ENCODE measurements around the gene ACAP2.
"Not testable (repeated sequence)": the region's sequence is repeated elsewhere in the genome, so short reads cannot be mapped to it uniquely, and the experiment has no call there.

The ACAP2 gene

DNA sequence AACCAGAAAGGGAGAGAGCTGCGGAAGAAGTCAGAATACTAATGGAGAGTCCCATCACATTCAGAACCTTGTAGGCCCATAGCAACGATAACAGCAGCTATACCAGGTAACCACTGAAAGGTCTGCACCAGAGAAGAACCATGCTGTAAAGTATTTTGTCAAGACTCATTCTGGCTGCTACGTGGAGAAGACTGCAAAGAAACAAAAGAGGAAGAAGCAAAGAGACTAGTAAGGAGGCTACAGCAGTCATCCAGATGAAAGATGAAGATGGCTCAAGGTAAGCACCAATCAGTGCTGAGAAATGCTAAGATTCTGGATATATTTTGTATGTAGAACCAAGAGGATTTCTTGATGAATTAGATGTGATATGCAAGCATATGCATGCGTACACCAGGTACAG lies 39.6 kb downstream of the ACAP2 start:
- TF ChIP-seq, protein P1, sequence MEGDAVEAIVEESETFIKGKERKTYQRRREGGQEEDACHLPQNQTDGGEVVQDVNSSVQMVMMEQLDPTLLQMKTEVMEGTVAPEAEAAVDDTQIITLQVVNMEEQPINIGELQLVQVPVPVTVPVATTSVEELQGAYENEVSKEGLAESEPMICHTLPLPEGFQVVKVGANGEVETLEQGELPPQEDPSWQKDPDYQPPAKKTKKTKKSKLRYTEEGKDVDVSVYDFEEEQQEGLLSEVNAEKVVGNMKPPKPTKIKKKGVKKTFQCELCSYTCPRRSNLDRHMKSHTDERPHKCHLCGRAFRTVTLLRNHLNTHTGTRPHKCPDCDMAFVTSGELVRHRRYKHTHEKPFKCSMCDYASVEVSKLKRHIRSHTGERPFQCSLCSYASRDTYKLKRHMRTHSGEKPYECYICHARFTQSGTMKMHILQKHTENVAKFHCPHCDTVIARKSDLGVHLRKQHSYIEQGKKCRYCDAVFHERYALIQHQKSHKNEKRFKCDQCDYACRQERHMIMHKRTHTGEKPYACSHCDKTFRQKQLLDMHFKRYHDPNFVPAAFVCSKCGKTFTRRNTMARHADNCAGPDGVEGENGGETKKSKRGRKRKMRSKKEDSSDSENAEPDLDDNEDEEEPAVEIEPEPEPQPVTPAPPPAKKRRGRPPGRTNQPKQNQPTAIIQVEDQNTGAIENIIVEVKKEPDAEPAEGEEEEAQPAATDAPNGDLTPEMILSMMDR (IDR thresholded peaks at IDR 0.05), result no peak

DNA sequence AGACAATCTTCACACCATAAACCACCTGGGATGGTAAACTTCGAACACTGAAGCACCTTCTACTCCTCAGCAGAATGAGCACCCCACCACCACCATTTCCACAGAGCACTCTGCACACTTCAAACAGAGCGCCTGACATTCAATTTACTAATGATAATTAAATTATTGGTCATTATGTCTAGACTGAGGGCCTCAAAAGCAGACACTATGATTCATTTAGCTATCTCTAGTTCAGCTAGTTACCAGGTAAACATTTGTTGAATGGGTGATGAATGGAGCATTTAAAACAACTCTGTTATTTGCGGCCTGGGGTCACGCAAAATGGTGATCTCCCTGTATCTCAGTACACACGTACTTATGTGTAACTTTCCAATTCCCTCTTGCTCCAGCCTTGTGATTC lies 40.9 kb downstream of the ACAP2 start:
- no peak for DNase-seq (ENCODE audit: low spot score)
- TF ChIP-seq, protein P1 (IDR thresholded peaks at IDR 0.05), result no peak
- Histone ChIP-seq H3K27ac (no peak overlapping the region), H3K4me3 (no peak overlapping the region)

More for the DNA sequence above, 39.6 kb downstream of the ACAP2 start:
- DNase-seq (ENCODE audit: low spot score), result no peak
- H3K4me3 ChIP-seq, result no peak overlapping the region
- H3K27ac ChIP-seq, result no peak overlapping the region

DNA sequence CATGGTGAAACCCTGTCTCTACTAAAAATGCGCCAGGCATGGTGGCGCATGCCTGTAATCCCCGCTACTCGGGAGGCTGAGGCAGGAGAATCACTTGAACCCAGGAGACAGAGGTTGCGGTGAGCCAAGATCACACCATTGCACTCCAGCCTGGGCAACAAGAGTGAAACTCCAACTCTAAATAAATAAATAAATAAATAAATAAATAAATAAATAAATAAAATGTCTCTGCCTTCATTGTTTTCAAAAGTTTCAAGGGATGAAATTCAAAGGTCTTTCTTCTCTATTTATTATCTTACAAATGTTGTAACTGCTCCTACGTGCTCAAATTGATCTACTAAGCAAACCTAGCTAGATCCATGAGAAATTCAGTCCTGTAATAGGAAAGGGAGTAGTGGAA lies 44.4 kb downstream of the ACAP2 start:
- not testable (repeated sequence) for H3K4me3 ChIP-seq; DNase-seq (ENCODE audit: low spot score); H3K27ac ChIP-seq

DNA sequence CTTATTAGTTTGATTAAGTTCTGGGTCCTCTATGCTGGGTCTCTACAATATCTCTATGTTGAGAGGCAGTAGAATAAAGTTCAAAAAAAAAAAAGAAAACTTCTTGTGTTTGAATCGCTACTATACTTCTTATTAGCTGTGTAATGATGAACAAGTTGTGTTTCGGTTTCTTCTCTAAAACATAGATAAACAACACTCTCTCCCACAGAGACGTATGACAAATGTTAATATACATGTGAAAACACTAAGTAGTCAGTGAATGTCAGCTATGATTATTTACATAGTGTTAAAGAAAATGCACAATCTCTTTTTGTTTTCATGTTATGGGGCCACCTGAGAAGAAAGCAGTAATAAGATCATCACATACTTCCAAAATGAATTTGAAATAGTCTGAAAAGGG lies 45.3 kb downstream of the ACAP2 start:
- TF ChIP-seq, protein P1 (IDR thresholded peaks at IDR 0.05), result no peak
- no peak overlapping the region for H3K27ac ChIP-seq
- DNase-seq (ENCODE audit: low spot score), result no peak
- H3K4me3 ChIP-seq, result no peak overlapping the region

DNA sequence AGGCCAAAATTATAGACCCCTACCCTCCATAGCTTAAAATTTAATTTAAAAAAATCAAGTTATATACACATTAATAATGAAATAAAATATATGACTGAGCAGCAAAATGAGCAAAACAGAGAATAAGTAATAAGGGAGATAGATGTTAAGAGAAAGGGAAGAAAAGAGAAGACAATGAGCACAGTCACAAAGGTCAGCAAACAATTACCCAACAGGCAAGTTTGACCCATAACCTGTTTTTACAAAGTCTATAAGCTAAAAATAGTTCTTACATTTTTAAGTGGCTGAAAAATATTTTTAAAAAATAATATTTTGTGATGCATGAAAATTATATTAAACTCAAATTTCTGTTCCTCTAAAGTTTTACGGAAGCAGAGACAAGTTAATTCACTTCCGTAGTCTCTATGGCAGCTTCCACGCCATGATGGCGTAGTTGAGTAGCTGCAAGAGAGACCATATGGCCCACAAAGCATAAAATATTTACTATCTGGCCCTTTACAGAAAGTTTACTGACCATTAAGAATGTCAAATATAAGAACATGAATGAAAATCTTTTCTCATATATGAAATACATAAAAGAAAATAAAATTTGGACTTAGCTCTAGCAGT lies 47.5 kb downstream of the ACAP2 start:
- no peak for DNase-seq (ENCODE audit: low spot score)
- Histone ChIP-seq H3K27ac (no peak overlapping the region), H3K4me3 (no peak overlapping the region)
- TF ChIP-seq, protein P1 (IDR thresholded peaks at IDR 0.05), result no peak

DNA sequence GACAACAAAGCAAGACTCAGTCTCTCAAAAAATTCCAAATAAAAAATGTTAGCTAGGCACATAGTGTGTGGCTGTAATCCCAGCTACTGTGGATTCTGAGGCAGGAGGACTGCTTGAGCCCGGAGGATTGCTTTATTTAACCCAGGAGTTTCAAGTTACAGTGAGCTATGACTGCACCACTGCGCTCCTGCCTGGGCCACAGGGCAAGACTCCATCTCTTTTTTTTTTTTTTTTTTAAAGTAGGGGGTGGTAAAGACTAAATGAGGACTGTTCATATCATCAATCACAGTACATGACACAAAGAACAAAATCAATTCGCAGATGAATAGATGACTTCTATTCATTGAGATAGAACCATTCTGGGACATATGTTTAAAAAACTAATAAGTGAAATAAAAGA lies 48.1 kb downstream of the ACAP2 start:
- H3K4me3 ChIP-seq, result no peak overlapping the region
- TF ChIP-seq, protein P1 (IDR thresholded peaks at IDR 0.05), result no peak
- no peak for DNase-seq (ENCODE audit: low spot score)
- H3K27ac ChIP-seq, result no peak overlapping the region

DNA sequence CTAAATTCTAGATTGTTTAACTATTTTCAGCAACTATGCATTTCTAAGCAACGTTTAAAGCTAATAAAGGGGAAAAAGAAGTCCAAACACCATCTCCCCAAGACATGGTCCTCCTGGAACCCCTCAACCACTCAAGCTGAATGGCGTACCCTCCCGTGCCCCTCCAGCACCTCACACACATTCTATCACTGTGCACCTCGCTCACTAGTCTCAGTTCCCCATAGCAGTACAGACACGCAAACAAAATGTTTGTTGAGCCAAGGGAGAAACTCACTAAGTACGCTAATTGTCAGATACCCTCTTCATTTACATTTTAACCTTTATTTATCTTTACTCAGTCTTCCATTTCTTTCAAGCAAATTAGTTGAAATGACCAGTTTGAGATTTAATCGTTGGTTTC lies 48.8 kb downstream of the ACAP2 start:
- TF ChIP-seq, protein P1 (IDR thresholded peaks at IDR 0.05), result no peak
- Histone ChIP-seq H3K27ac (no peak overlapping the region), H3K4me3 (no peak overlapping the region)
- DNase-seq (ENCODE audit: low spot score), result no peak

Data from coronary artery (tissue), 2 donors.